HG02870 (cell line): ENCODE measurements around the gene ELAPOR2.
"Not testable (repeated sequence)": the region's sequence is repeated elsewhere in the genome, so short reads cannot be mapped to it uniquely, and the experiment has no call there.

ENCODE experiments used
- ATAC-seq: cut with Tn5 transposase; IDR thresholded peaks from one replicate; pipeline ENCODE4 v1.9.1; 2021; ENCODE audit warnings: mild to moderate bottlenecking, moderate library complexity; ENCODE audit not compliant: unreplicated experiment

ELAPOR2 gene

GRCh38 chr7:87059525-87060287 lies at the start of gene ELAPOR2:
ELAPOR2 (minus strand) TSS chr7:87059654; CDS start chr7:87059513, 141 bp downstream.
- peak; percentile 95 for ATAC-seq

GRCh38 chr7:87107949-87108776 lies 48.7 kb upstream of the ELAPOR2 start:
- no peak for ATAC-seq

DNA sequence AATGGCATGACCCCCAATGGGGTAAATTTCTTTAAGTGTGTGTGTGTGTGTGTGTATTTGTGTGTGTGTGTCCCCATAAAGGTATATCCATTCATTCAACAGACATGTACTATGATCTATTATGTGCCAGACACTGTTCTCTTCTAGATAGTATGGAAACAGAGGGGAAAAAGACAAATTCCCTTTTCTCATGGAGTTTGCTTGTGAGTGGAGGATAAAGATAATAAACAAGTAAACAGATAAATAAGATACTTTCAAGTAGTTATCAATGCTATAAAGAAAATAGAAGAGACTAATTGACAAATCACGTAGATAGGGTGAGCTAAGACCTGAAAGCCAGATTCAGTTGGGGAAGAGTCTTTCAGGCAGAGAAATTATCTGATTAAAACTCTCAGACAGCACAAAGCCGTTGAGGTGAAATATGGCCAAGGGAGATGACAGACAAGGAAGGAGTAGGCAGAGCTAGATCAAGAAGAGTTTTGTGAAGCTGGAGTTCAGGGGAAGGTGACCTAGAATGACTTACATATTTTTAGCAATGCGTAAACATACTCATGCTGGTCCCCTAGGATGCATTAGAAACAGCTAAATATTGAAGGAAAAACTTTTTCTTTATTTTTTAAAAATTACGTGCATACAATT lies 47.6 kb upstream of the ELAPOR2 start:
- no peak for ATAC-seq

DNA sequence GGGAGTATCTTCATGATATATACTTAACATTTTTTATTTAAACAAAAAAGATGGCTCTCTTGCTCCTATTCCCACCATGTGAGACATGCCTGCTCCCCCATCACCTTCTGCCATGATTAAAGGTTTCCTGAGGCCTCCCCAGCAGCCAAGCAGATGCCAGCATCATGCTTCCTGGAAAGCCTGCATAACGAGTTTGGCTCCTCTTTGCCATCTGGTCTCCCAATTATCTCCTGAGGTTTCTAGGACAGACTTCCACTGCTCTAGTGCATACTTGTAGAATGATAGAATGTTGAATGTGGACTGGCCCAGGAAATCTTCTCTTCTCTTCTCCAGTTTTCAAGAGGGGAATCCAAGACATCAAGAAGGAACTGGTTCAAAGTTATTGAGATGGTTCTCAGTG lies 45.9 kb upstream of the ELAPOR2 start:
- no peak for ATAC-seq

DNA sequence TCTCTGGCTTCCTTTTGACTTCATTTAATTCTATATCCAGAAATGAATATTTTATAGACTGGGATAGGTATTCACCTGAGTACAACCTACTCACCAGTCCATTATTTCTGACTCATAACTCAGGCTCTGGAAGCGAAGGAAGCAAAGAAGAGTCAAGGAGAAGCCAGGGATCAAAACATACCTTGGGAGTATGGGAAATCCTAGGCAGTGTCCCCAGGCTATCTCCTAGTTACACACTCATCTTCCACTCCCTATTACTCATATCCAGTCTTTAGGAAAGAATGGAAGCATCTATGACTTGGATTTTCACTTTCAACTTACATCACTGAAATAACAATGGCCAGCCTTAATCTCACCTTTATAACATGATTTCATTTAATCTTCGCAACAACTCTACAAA lies 40.9 kb upstream of the ELAPOR2 start:
- no peak for ATAC-seq

DNA sequence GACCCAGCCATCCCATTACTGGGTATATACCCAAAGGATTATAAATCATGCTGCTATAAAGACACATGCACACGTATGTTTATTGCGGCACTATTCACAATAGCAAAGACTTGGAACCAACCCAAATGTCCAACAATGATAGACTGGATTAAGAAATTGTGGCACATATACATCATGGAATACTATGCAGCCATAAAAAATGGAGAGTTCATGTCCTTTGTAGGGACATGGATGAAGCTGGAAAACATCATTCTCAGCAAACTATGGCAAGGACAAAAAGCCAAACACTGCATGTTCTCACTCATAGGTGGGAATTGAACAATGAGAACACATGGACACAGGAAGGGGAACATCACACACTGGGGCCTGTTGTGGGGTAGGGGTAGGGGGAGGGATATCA lies 37.9 kb upstream of the ELAPOR2 start:
- ATAC-seq: not testable (repeated sequence)

DNA sequence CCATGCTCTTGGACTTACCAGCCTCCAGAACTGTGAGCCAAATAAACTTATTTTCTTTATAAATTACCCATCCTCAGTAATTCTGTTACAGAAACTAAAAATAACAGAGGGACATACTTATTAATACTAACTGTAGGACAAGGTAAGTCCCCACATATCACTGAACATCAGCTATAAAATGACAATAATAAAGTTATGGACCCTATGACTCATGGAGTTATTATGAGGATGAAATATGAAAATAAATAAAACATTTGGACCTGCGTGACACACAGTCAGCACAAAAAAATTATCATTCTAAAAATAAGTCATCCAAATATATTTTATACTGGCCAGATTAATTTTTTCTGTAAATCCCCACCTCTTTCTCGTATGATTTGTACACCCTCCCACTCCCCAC lies 34.9 kb upstream of the ELAPOR2 start:
- ATAC-seq: no peak

GRCh38 chr7:87092568-87093091 lies 33.2 kb upstream of the ELAPOR2 start:
- ATAC-seq: no peak

DNA sequence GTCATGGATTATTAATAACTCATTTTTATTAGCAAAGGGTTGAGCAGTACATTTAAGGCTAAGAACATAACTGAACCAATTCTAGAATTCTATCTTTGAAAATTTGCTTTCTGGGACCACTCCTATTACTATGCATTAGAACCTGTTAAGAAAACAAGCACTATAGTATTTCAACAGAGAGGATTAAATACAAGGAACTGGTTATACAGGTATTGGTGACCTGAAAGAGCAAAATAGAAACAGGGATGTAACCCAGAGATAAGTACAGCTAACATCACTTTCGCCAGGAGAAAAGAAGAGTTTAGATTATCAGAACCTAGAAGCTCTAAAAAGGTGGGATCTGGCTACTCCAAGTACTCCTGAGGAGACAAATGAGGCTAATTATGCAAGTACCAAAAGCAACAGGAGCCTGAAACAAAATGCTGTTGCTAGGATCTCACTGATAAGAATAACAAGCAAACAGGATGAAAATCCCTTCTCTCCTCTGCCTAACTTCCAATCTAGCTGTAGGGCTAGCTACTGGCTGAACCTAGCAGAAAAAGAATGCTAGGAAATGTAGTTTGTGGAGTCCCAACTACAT lies 32.1 kb upstream of the ELAPOR2 start:
- ATAC-seq: no peak

- ATAC-seq: peak; percentile 54
These were observed 24.5 kb upstream of the ELAPOR2 start for GRCh38 chr7:87083865-87084519.

DNA sequence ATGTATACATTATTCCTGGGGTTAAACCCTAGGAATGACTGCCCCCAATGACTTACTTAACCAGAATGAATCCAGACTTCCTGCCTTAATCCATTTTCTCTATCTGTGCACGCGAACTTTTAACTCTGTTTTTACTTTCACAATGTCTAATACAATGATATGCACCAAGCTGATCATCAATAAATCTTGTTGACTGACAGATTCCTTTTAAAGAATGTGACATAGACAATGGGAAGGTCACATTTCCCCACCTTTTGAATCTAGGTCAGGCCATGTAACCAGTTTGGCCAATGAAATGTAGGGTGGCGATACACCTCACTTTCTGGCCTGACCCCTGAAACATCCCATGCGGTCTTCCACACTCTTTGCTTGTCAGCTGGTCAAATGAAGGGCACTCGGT lies 23.2 kb upstream of the ELAPOR2 start:
- ATAC-seq: no peak

DNA sequence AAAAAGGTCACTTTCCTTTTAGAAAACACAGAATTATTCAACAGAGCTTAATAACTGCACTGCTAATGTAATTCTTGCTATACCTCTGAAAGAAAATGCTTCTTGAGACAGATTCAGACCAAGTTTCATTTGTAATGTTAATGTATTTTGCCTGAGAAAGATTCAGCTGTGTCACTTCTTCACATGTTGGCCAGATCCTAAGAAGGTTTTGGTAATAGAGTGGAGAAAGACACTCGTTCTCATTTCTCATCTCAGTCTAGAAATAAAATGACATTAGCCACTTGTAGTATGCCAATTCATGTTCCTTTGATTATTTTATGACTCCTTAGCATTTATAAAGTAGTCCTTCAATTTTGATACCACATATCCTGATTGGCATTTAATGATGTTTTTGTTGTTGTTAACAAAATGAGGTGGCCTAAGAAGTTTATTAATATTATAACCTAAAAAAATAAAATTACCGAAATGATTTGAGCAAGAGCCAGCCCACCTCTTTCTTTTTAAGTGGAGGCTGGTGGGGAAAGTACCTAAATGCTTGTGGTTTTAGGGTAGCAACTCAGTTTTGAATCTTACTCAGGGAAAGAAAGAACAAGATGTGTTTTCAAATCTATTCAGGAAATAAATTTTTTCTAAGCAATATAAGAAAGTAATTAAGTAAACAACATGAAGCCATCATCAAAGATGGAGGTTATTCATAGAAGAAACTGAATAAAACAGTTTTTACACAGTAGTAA lies 16.4 kb upstream of the ELAPOR2 start:
- peak; percentile 90 for ATAC-seq

- ATAC-seq: no peak
These were observed 8.3 kb upstream of the ELAPOR2 start for GRCh38 chr7:87067788-87068187.

GRCh38 chr7:87060288-87060537 lies 759 bp upstream of the ELAPOR2 start:
- ATAC-seq: no peak

GRCh38 chr7:87058744-87059524 lies 520 bp downstream of the ELAPOR2 start:
- ATAC-seq: peak; percentile 37

- ATAC-seq: no peak
These were observed 2.2 kb downstream of the ELAPOR2 start for GRCh38 chr7:87057210-87057609.

GRCh38 chr7:87056346-87056745 lies 3.1 kb downstream of the ELAPOR2 start:
- no peak for ATAC-seq

DNA sequence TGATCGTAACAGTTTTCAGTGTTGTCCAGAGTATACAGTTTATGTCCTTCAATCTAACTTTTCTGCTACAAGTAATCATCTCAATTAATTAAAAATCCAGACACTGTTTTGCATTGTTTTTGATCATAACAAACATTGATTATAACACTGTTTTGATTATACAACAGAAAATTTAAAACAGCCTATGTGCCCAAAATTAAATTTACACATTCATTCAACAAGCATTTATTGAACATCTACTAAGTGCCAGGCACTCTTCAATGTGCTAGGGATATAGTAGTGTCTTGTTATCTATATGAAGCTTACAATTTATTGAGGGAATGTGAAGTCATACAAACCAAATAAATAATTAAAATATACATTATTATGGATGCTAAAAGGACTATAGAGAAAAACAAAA lies 10.6 kb downstream of the ELAPOR2 start:
- no peak for ATAC-seq

GRCh38 chr7:87046456-87046855 lies 13.0 kb downstream of the ELAPOR2 start:
- no peak for ATAC-seq
